HepG2 (cell line): ENCODE results near the gene RGP1. TPM values are rescaled to one million over a fixed set of nuclear protein-coding genes. Genes with fewer than 3 reads are reported as not detected.

Experiments used
- DMAP1 ChIP-seq: IDR thresholded peaks from 2 replicates; pipeline ENCODE4 v1.6.1; 2016
- EEA1 ChIP-seq: sonication (generic); formaldehyde crosslinking; IDR thresholded peaks from 2 replicates; pipeline ENCODE4 v1.5.1; 2020; ENCODE audit warnings: mild to moderate bottlenecking, missing genetic modification reagents, borderline replicate concordance
- HCFC1 ChIP-seq: fragments of 150-350 bp; IDR thresholded peaks from 2 replicates; pipeline ENCODE4 v1.6.1; 2014; ENCODE audit warnings: low read depth, low read length
- KLF15 ChIP-seq: sonication (generic); formaldehyde crosslinking; IDR thresholded peaks from 2 replicates; pipeline ENCODE4 v1.8.1; 2023; ENCODE audit warnings: borderline replicate concordance, mild to moderate bottlenecking, inconsistent platforms, missing genetic modification reagents, mixed read lengths
- MED13 ChIP-seq: sonication (generic); formaldehyde crosslinking; IDR thresholded peaks from 2 replicates; pipeline ENCODE4 v1.5.0; 2020; ENCODE audit warnings: missing genetic modification reagents
- MLLT10 ChIP-seq: sonication (generic); formaldehyde crosslinking; IDR thresholded peaks from 2 replicates; pipeline ENCODE4 v1.4.0; 2020; ENCODE audit warnings: missing genetic modification reagents
- MXI1 ChIP-seq: IDR thresholded peaks from 3 replicates; pipeline ENCODE4 v1.6.1; 2012; ENCODE audit warnings: low read depth, low read length, inconsistent platforms, borderline replicate concordance
- MYNN ChIP-seq: sonication (generic); formaldehyde crosslinking; IDR thresholded peaks from 2 replicates; pipeline ENCODE4 v1.4.0; 2020; ENCODE audit warnings: mild to moderate bottlenecking, low read depth, missing genetic modification reagents
- NFE2L2 ChIP-seq: fragments of 150-350 bp; IDR thresholded peaks from 2 replicates; pipeline ENCODE4 v1.6.1; 2014; ENCODE audit warnings: low read length
- RFX1 ChIP-seq: fragments of 450-650 bp; IDR thresholded peaks from 2 replicates; pipeline ENCODE4 v1.6.1; 2017
- SP4 ChIP-seq: sonication (generic); formaldehyde crosslinking; IDR thresholded peaks from 2 replicates; pipeline ENCODE4 v1.8.1; 2023; ENCODE audit warnings: mild to moderate bottlenecking, missing genetic modification reagents
- SRSF1 ChIP-seq: fragments of 200-400 bp; formaldehyde crosslinking; optimal IDR thresholded peaks from 2 replicates; pipeline ENCODE3; 2017; ENCODE audit warnings: mild to moderate bottlenecking, low read depth, low read length, moderate library complexity
- SYNCRIP ChIP-seq: fragments of 200-400 bp; formaldehyde crosslinking; IDR thresholded peaks from 2 replicates; pipeline ENCODE4 v1.6.1; 2018; ENCODE audit warnings: mild to moderate bottlenecking, low read depth, low read length; ENCODE audit not compliant: insufficient read depth
- THAP11 ChIP-seq: IDR thresholded peaks from 2 replicates; pipeline ENCODE4 v1.6.1; 2016; ENCODE audit warnings: missing biosample characterization, missing genetic modification reagents
- ZC3H13 ChIP-seq: sonication (generic); formaldehyde crosslinking; IDR thresholded peaks from 2 replicates; pipeline ENCODE4 v1.8.1; 2023; ENCODE audit warnings: mild to moderate bottlenecking, missing genetic modification reagents, moderate library complexity
- ZNF414 ChIP-seq: sonication (generic); formaldehyde crosslinking; IDR thresholded peaks from 2 replicates; pipeline ENCODE4 v1.5.0; 2020; ENCODE audit warnings: missing genetic modification reagents
- ZNF441 ChIP-seq: sonication (generic); formaldehyde crosslinking; IDR thresholded peaks from 2 replicates; pipeline ENCODE4 v1.7.0; 2021; ENCODE audit warnings: missing genetic modification reagents, borderline replicate concordance
- ZNF484 ChIP-seq: sonication (generic); formaldehyde crosslinking; IDR thresholded peaks from 2 replicates; pipeline ENCODE4 v1.5.1; 2020; ENCODE audit warnings: mild to moderate bottlenecking, low read depth, missing genetic modification reagents, borderline replicate concordance
- ZNF546 ChIP-seq: sonication (generic); formaldehyde crosslinking; conservative IDR thresholded peaks from 2 replicates; pipeline ENCODE4 v1.8.1; 2023; ENCODE audit warnings: mild to moderate bottlenecking, missing genetic modification reagents
- ZNF605 ChIP-seq: sonication (generic); formaldehyde crosslinking; IDR thresholded peaks from 2 replicates; pipeline ENCODE4 v1.8.0; 2022; ENCODE audit warnings: mild to moderate bottlenecking, missing genetic modification reagents
- ZNF609 ChIP-seq: sonication (generic); formaldehyde crosslinking; IDR thresholded peaks from 2 replicates; pipeline ENCODE4 v1.4.0; 2020; ENCODE audit warnings: mild to moderate bottlenecking, missing genetic modification reagents, borderline replicate concordance
- ZNF703 ChIP-seq: sonication (generic); formaldehyde crosslinking; IDR thresholded peaks from 2 replicates; pipeline ENCODE4 v1.5.1; 2020; ENCODE audit warnings: missing genetic modification reagents, mild to moderate bottlenecking, moderate library complexity, borderline replicate concordance
- polyA plus RNA-seq, 8 experiments: library from polyadenylated mRNA; depleted of rRNA in 3 of 8; stranded (reverse) in 7 of 8; unstranded in 1 of 8; fragments of >200 nt; fragmentation: Illumina TruSeq in 4 of 8; extraction: Trizol in 4 of 8; gene quantifications; 2 replicates each; pipeline versions ENCODE4 v1.2.1 to v1.2.3, GENCODE V29; 2011 to 2016; ENCODE audit warnings: low read depth in 4 of 8, missing spikeins in 1 of 8, mixed read lengths in 1 of 8; ENCODE audit not compliant: insufficient read depth in 1 of 8
- total RNA-seq, 5 experiments: library from RNA; depleted of rRNA; stranded (reverse); fragments of >200 nt; fragmentation: Illumina TruSeq; extraction: Trizol; gene quantifications; 2 replicates each; pipeline ENCODE4 v1.2.3, GENCODE V29; 2016; ENCODE audit warnings: low read depth in 1 of 5
- TF ChIP-seq, protein P1 (sequence below): sonication (generic); formaldehyde crosslinking; IDR thresholded peaks from 2 replicates; pipeline ENCODE4 v1.5.0; 2020; ENCODE audit warnings: mild to moderate bottlenecking, missing genetic modification reagents

The RGP1 gene
- total and polyA plus RNA-seq, 2 of the 13 experiments (the other 11 are each of a cell fraction or from before 2014, with no cell fraction given) = 12.7 to 21.0 TPM

- TF ChIP-seq ZNF484 (CRISPR knock-in tag) (no peak), RFX1 (no peak), MED13 (CRISPR knock-in tag) (no peak), ZNF605 (CRISPR knock-in tag) (peak; percentile 21; the same call in 1 of the 2 replicates), MXI1 (no peak), NFE2L2 (no peak), MYNN (CRISPR knock-in tag) (no peak; the same call in 1 of the 2 replicates), ZC3H13 (CRISPR knock-in tag) (no peak), SP4 (CRISPR knock-in tag) (no peak), SRSF1 (no peak), ZNF609 (CRISPR knock-in tag) (no peak), HCFC1 (no peak), DMAP1 (CRISPR knock-in tag) (peak; percentile 13; the same call in 1 of the 2 replicates), ZNF703 (CRISPR knock-in tag) (no peak), MLLT10 (no peak), ZNF441 (CRISPR knock-in tag) (no peak), ZNF414 (CRISPR knock-in tag) (no peak), SYNCRIP (no peak), KLF15 (CRISPR knock-in tag) (no peak), THAP11 (CRISPR knock-in tag) (no peak), EEA1 (CRISPR knock-in tag) (no peak), ZNF546 (CRISPR knock-in tag) (no peak)
- TF ChIP-seq, protein P1, sequence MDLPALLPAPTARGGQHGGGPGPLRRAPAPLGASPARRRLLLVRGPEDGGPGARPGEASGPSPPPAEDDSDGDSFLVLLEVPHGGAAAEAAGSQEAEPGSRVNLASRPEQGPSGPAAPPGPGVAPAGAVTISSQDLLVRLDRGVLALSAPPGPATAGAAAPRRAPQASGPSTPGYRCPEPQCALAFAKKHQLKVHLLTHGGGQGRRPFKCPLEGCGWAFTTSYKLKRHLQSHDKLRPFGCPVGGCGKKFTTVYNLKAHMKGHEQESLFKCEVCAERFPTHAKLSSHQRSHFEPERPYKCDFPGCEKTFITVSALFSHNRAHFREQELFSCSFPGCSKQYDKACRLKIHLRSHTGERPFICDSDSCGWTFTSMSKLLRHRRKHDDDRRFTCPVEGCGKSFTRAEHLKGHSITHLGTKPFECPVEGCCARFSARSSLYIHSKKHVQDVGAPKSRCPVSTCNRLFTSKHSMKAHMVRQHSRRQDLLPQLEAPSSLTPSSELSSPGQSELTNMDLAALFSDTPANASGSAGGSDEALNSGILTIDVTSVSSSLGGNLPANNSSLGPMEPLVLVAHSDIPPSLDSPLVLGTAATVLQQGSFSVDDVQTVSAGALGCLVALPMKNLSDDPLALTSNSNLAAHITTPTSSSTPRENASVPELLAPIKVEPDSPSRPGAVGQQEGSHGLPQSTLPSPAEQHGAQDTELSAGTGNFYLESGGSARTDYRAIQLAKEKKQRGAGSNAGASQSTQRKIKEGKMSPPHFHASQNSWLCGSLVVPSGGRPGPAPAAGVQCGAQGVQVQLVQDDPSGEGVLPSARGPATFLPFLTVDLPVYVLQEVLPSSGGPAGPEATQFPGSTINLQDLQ (CRISPR knock-in tag) = no peak
These were observed 8.3 kb downstream of the RGP1 start (continued) for GRCh38 chr9:35757226-35757891.
